HEK293 (cell line): ENCODE measurements around the gene CRACDL.

ENCODE experiments used
- CTCF ChIP-seq: fragments of 450-650 bp; formaldehyde crosslinking; IDR thresholded peaks from 2 replicates; pipeline ENCODE4 v1.5.1; 2016; ENCODE audit warnings: missing biosample characterization, missing genetic modification characterization
- HOXA7 ChIP-seq: sonication (generic); formaldehyde crosslinking; IDR thresholded peaks from 2 replicates; pipeline ENCODE4 v1.8.1; 2022; ENCODE audit warnings: missing genetic modification reagents, borderline replicate concordance
- KLF9 ChIP-seq: fragments of 450-650 bp; formaldehyde crosslinking; IDR thresholded peaks from 2 replicates; pipeline ENCODE4 v1.5.1; 2016; ENCODE audit warnings: missing biosample characterization, missing genetic modification characterization, low read depth
- PBX3 ChIP-seq: sonication (generic); formaldehyde crosslinking; IDR thresholded peaks from 2 replicates; pipeline ENCODE4 v1.8.1; 2022; ENCODE audit warnings: mild to moderate bottlenecking, moderate library complexity, missing genetic modification reagents
- REST ChIP-seq: fragments of 450-650 bp; formaldehyde crosslinking; IDR thresholded peaks from 2 replicates; pipeline ENCODE4 v1.5.1; 2016; ENCODE audit warnings: missing biosample characterization, missing genetic modification characterization
- ZBTB20 ChIP-seq: fragments of 450-650 bp; formaldehyde crosslinking; IDR thresholded peaks from 2 replicates; pipeline ENCODE4 v1.5.1; 2016; ENCODE audit warnings: missing biosample characterization, missing genetic modification characterization
- ZEB2 ChIP-seq: fragments of 450-650 bp; formaldehyde crosslinking; IDR thresholded peaks from 2 replicates; pipeline ENCODE4 v1.5.1; 2016; ENCODE audit warnings: missing biosample characterization, missing genetic modification characterization
- ZNF239 ChIP-seq: fragments of 450-650 bp; formaldehyde crosslinking; IDR thresholded peaks from 2 replicates; pipeline ENCODE4 v1.5.1; 2016; ENCODE audit warnings: missing biosample characterization, missing genetic modification characterization
- ZNF274 ChIP-seq, 2 experiments: fragments of 200-500 bp in 1 of 2; fragments of 450-650 bp in 1 of 2; sonication (Bioruptor generic) in 1 of 2; formaldehyde crosslinking in 1 of 2; IDR thresholded peaks; 2 replicates each; pipeline versions ENCODE4 v1.5.1 to v1.6.1; 2014 to 2016; ENCODE audit warnings: borderline replicate concordance in 1 of 2, inconsistent platforms in 1 of 2, low read length in 1 of 2, missing biosample characterization in 1 of 2, missing genetic modification characterization in 1 of 2
- ZNF701 ChIP-seq: fragments of 450-650 bp; formaldehyde crosslinking; IDR thresholded peaks from 2 replicates; pipeline ENCODE4 v1.5.1; 2016; ENCODE audit warnings: missing biosample characterization, missing genetic modification characterization
- TF ChIP-seq, protein P1 (sequence below): fragments of 450-650 bp; formaldehyde crosslinking; IDR thresholded peaks from 2 replicates; pipeline ENCODE4 v1.5.1; 2016; ENCODE audit warnings: missing biosample characterization, missing genetic modification characterization
- TF ChIP-seq, protein P2 (sequence below): fragments of 450-650 bp; formaldehyde crosslinking; IDR thresholded peaks from 2 replicates; pipeline ENCODE4 v1.5.1; 2016; ENCODE audit warnings: missing biosample characterization, missing genetic modification characterization
- TF ChIP-seq, protein P3 (sequence below): fragments of 450-650 bp; formaldehyde crosslinking; IDR thresholded peaks from 2 replicates; pipeline ENCODE4 v1.5.1; 2016; ENCODE audit warnings: missing biosample characterization, missing genetic modification characterization

GRCh38 chr2:98901702-98902101, 34.3 kb downstream of the CRACDL start:
- no peak for TF ChIP-seq REST
- TF ChIP-seq, protein P1, sequence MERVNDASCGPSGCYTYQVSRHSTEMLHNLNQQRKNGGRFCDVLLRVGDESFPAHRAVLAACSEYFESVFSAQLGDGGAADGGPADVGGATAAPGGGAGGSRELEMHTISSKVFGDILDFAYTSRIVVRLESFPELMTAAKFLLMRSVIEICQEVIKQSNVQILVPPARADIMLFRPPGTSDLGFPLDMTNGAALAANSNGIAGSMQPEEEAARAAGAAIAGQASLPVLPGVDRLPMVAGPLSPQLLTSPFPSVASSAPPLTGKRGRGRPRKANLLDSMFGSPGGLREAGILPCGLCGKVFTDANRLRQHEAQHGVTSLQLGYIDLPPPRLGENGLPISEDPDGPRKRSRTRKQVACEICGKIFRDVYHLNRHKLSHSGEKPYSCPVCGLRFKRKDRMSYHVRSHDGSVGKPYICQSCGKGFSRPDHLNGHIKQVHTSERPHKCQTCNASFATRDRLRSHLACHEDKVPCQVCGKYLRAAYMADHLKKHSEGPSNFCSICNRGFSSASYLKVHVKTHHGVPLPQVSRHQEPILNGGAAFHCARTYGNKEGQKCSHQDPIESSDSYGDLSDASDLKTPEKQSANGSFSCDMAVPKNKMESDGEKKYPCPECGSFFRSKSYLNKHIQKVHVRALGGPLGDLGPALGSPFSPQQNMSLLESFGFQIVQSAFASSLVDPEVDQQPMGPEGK (tag by site-specific recombination): no peak
- no peak for TF ChIP-seq CTCF (tag by site-specific recombination)
- no peak for TF ChIP-seq ZNF701 (tag by site-specific recombination)
- no peak for TF ChIP-seq ZBTB20
- no peak for TF ChIP-seq ZEB2 (tag by site-specific recombination)
- TF ChIP-seq ZNF274 (IDR thresholded peaks at IDR 0.05; ENCODE audit: low read length): no peak
- no peak for TF ChIP-seq ZNF274 (tag by site-specific recombination; IDR thresholded peaks at IDR 0.05; ENCODE audit: borderline replicate concordance)
- no peak for TF ChIP-seq ZNF239
- TF ChIP-seq HOXA7 (CRISPR knock-in tag): no peak
- TF ChIP-seq KLF9 (tag by site-specific recombination): no peak
- no peak for TF ChIP-seq PBX3 (CRISPR knock-in tag)
- TF ChIP-seq, protein P2, sequence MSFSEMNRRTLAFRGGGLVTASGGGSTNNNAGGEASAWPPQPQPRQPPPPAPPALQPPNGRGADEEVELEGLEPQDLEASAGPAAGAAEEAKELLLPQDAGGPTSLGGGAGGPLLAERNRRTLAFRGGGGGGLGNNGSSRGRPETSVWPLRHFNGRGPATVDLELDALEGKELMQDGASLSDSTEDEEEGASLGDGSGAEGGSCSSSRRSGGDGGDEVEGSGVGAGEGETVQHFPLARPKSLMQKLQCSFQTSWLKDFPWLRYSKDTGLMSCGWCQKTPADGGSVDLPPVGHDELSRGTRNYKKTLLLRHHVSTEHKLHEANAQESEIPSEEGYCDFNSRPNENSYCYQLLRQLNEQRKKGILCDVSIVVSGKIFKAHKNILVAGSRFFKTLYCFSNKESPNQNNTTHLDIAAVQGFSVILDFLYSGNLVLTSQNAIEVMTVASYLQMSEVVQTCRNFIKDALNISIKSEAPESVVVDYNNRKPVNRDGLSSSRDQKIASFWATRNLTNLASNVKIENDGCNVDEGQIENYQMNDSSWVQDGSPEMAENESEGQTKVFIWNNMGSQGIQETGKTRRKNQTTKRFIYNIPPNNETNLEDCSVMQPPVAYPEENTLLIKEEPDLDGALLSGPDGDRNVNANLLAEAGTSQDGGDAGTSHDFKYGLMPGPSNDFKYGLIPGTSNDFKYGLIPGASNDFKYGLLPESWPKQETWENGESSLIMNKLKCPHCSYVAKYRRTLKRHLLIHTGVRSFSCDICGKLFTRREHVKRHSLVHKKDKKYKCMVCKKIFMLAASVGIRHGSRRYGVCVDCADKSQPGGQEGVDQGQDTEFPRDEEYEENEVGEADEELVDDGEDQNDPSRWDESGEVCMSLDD (tag by site-specific recombination): no peak
- TF ChIP-seq, protein P3, sequence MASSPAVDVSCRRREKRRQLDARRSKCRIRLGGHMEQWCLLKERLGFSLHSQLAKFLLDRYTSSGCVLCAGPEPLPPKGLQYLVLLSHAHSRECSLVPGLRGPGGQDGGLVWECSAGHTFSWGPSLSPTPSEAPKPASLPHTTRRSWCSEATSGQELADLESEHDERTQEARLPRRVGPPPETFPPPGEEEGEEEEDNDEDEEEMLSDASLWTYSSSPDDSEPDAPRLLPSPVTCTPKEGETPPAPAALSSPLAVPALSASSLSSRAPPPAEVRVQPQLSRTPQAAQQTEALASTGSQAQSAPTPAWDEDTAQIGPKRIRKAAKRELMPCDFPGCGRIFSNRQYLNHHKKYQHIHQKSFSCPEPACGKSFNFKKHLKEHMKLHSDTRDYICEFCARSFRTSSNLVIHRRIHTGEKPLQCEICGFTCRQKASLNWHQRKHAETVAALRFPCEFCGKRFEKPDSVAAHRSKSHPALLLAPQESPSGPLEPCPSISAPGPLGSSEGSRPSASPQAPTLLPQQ (tag by site-specific recombination): no peak
